Psoas muscle (tissue), 8 donors: ENCODE results near the gene PLB1. TPM values are rescaled to one million over a fixed set of nuclear protein-coding genes. Genes with fewer than 3 reads are reported as not detected.

Source experiments
- ATAC-seq, 4 donors: fragments of 200-7000 bp; cut with Tn5 transposase; one replicate each; pipeline ENCODE4 v1.9.1; 2020; ENCODE audit warnings: moderate library complexity in 3 of 4, mild to moderate bottlenecking in 2 of 4
- DNase-seq, 2 donors: peaks; one replicate each; pipeline ENCODE4 v3.0.0-alpha.2; 2020
- H3K27ac ChIP-seq: fragments of 200-600 bp; one replicate; pipeline ENCODE4 v1.8.0; 2022
- H3K27me3 ChIP-seq, 3 donors: fragments of 200-600 bp in 1 of 3; one replicate each; pipeline versions ENCODE4 v1.6.1 to v1.8.0; 2013 to 2022; ENCODE audit warnings: low read length in 2 of 3, mild to moderate bottlenecking in 2 of 3, moderate library complexity in 1 of 3; ENCODE audit not compliant: insufficient read depth in 3 of 3
- H3K36me3 ChIP-seq, 2 donors: fragments of 200-600 bp in 1 of 2; one replicate each; pipeline versions ENCODE4 v1.6.1 to v1.8.0; 2013 to 2022; ENCODE audit warnings: low read depth in 1 of 2, mild to moderate bottlenecking in 1 of 2, moderate library complexity in 1 of 2; ENCODE audit not compliant: insufficient read depth in 1 of 2
- H3K4me1 ChIP-seq: fragments of 200-600 bp; one replicate; pipeline ENCODE4 v1.8.0; 2022
- H3K4me3 ChIP-seq: fragments of 200-600 bp; one replicate; pipeline ENCODE4 v1.8.0; 2022; ENCODE audit warnings: mild to moderate bottlenecking
- H3K9me3 ChIP-seq: fragments of 200-600 bp; one replicate; pipeline ENCODE4 v1.8.0; 2022
- CTCF ChIP-seq: fragments of 200-600 bp; IDR thresholded peaks from one replicate; pipeline ENCODE4 v1.8.0; 2022; ENCODE audit warnings: antibody characterized with exemption
- WGBS, 3 donors: extraction: QIAGEN DNeasy Blood & Tissue Kit; methylation state at CpG; one replicate each; pipeline versions ENCODE4 v1.1.6 to v1.1.7; 2013; 5-methylcytosine and 5-hydroxymethylcytosine counted together
- intact Hi-C, 2 donors: fragments of 100-400 bp; cut with DNase I; formaldehyde crosslinking; loops; one replicate each; pipeline versions ENCODE4 v1.11.0 to v1.14.2; 2022
- polyA plus RNA-seq, 3 donors: library from polyadenylated mRNA; stranded (reverse); fragments of 200-250 nt; gene quantifications; one replicate each; pipeline ENCODE4 v1.2.3, GENCODE V29; 2013
- total RNA-seq, 4 donors: library from RNA; stranded (reverse); fragmentation: NEBNext Ultra II Directional in 2 of 4; extraction: Animal tissue kit (Norgen Biotek cat#: 25700) in 2 of 4; gene quantifications; one replicate each; pipeline versions ENCODE4 v1.2.1 to v1.2.4, GENCODE V29; 2021 to 2023
- donor health status: healthy with polysubstance abuse.
- donor health status: DM: no; HTN: no; CAD: no; lungs with moderate emphysema.
- donor health status: Bipolar disorder and iron deficiency.
- donor health status: healthy.
- donor health status: DM: yes; HTN: yes; CAD: no.
- donor health status: DM: no; HTN: no; CAD: no.
- donor health status: DM: no; HTN: no; CAD: no.
- donor health status: DM: yes; HTN: yes; CAD: no.

The PLB1 gene
- total and polyA plus RNA-seq, 7 donors, result 0.63 to 4.9 (median 1.7) TPM

- 35 to 53% (median 35%) methylated on average over 2 of the region's 2 CpGs for WGBS, 3 donors
- no peak for TF ChIP-seq CTCF
- H3K4me3 ChIP-seq, result no peak overlapping the region
- H3K4me1 ChIP-seq, result peaks cover 34% of the 10 kb centered on the region
- DNase-seq, result no peak
- H3K27ac ChIP-seq, result no peak overlapping the region
- H3K9me3 ChIP-seq, result no peaks in the 10 kb centered on the region
- ATAC-seq, result peak in 2 of 4 donors; percentile 47 to 66
- intact Hi-C loops, result no loop called here
- H3K27me3 ChIP-seq, result no peaks in the 10 kb centered on the region
- no peaks in the 10 kb centered on the region for H3K36me3 ChIP-seq
These were observed 158.2 kb downstream of the PLB1 start for GRCh38 chr2:28653892-28654662.

GRCh38 chr2:28654663-28655320 lies 158.9 kb downstream of the PLB1 start:
- Histone ChIP-seq H3K36me3 (no peaks in the 10 kb centered on the region), H3K9me3 (no peaks in the 10 kb centered on the region), H3K27me3 (no peaks in the 10 kb centered on the region), H3K4me1 (peaks cover 36% of the 10 kb centered on the region), H3K4me3 (no peak overlapping the region), H3K27ac (no peak overlapping the region)
- peak in 1 of 4 donors; percentile 18 for ATAC-seq
- no peak for TF ChIP-seq CTCF
- 43 to 47% (median 44%) methylated on average over 8 of the region's 8 CpGs for WGBS, 3 donors
- intact Hi-C loops, result no loop called here
- DNase-seq, result no peak

- no peak for TF ChIP-seq CTCF
- H3K9me3 ChIP-seq, result no peaks in the 10 kb centered on the region
- peaks cover 46% of the 10 kb centered on the region for H3K4me1 ChIP-seq
- H3K27ac ChIP-seq, result no peak overlapping the region
- intact Hi-C loops, result no loop called here
- no peak for DNase-seq
- no peaks in the 10 kb centered on the region for H3K36me3 ChIP-seq
- H3K4me3 ChIP-seq, result no peak overlapping the region
- ATAC-seq, result no peak
- 92 to 95% (median 92%) methylated on average over 5 of the region's 5 CpGs for WGBS, 3 donors
- H3K27me3 ChIP-seq, result no peaks in the 10 kb centered on the region
These were observed 161.2 kb downstream of the PLB1 start for GRCh38 chr2:28656937-28657615.

- Histone ChIP-seq H3K4me1 (peaks cover 48% of the 10 kb centered on the region), H3K9me3 (no peaks in the 10 kb centered on the region), H3K27me3 (no peaks in the 10 kb centered on the region), H3K4me3 (no peak overlapping the region), H3K27ac (peak overlapping the region; percentile 23), H3K36me3 (no peaks in the 10 kb centered on the region)
- TF ChIP-seq CTCF, result no peak
- DNase-seq (no peak), ATAC-seq (peak in 3 of 4 donors; percentile 23 to 61 (median 39))
- intact Hi-C loops, result no loop called here
- 19 to 23% (median 21%) methylated on average over 1 of the region's 1 CpG for WGBS, 3 donors
These were observed 162.5 kb downstream of the PLB1 start for GRCh38 chr2:28658369-28658768.
